Measurements from ENCODE around the gene COL23A1.

GRCh38 chr5:178490935-178491652, 99.1 kb downstream of the COL23A1 start:
- no peak for TF ChIP-seq CTCF (tag by site-specific recombination; IDR thresholded peaks at IDR 0.05)
- no peak for TF ChIP-seq TCF7L2 (IDR thresholded peaks at IDR 0.05; ENCODE audit: borderline replicate concordance, low read depth, low read length)
- TF ChIP-seq ZNF837 (tag by site-specific recombination; IDR thresholded peaks at IDR 0.05): no peak
- TF ChIP-seq KLF16 (tag by site-specific recombination; IDR thresholded peaks at IDR 0.05): no peak
- TF ChIP-seq, protein P1, sequence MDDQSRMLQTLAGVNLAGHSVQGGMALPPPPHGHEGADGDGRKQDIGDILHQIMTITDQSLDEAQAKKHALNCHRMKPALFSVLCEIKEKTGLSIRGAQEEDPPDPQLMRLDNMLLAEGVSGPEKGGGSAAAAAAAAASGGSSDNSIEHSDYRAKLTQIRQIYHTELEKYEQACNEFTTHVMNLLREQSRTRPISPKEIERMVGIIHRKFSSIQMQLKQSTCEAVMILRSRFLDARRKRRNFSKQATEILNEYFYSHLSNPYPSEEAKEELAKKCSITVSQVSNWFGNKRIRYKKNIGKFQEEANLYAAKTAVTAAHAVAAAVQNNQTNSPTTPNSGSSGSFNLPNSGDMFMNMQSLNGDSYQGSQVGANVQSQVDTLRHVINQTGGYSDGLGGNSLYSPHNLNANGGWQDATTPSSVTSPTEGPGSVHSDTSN (CRISPR knock-in tag; IDR thresholded peaks at IDR 0.05): no peak
- no peak for TF ChIP-seq ZBTB8A (tag by site-specific recombination; IDR thresholded peaks at IDR 0.05)
- TF ChIP-seq ZNF561 (tag by site-specific recombination; IDR thresholded peaks at IDR 0.05; ENCODE audit: borderline replicate concordance): no peak
- TF ChIP-seq ZNF777 (tag by site-specific recombination; IDR thresholded peaks at IDR 0.05; ENCODE audit: borderline replicate concordance): no peak
- no peak for TF ChIP-seq ZNF221 (tag by site-specific recombination; IDR thresholded peaks at IDR 0.05; ENCODE audit: borderline replicate concordance)
- TF ChIP-seq, protein P2, sequence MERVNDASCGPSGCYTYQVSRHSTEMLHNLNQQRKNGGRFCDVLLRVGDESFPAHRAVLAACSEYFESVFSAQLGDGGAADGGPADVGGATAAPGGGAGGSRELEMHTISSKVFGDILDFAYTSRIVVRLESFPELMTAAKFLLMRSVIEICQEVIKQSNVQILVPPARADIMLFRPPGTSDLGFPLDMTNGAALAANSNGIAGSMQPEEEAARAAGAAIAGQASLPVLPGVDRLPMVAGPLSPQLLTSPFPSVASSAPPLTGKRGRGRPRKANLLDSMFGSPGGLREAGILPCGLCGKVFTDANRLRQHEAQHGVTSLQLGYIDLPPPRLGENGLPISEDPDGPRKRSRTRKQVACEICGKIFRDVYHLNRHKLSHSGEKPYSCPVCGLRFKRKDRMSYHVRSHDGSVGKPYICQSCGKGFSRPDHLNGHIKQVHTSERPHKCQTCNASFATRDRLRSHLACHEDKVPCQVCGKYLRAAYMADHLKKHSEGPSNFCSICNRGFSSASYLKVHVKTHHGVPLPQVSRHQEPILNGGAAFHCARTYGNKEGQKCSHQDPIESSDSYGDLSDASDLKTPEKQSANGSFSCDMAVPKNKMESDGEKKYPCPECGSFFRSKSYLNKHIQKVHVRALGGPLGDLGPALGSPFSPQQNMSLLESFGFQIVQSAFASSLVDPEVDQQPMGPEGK (tag by site-specific recombination; IDR thresholded peaks at IDR 0.05): no peak

Measured in HEK293 (cell line).